Measurements from ENCODE around the gene PLEKHA1. TPM values are rescaled to one million over a fixed set of nuclear protein-coding genes. Genes with fewer than 3 reads are reported as not detected.

PLEKHA1 gene
- total RNA-seq, 3 donors from 2014 or later = 24.2 to 38.9 (median 26.2) TPM

GRCh38 chr10:122333037-122333436 lies 41.5 kb upstream of the PLEKHA1 start:
- Histone ChIP-seq H3K4me1 (no peaks in the 10 kb centered on the region), H3K27me3 (no peaks in the 10 kb centered on the region), H3K9me3 (no peaks in the 10 kb centered on the region), H3K4me3 (no peak overlapping the region), H3K27ac (no peak overlapping the region), H3K36me3 (no peaks in the 10 kb centered on the region)
- no peak for TF ChIP-seq POLR2AphosphoS5 (IDR thresholded peaks at IDR 0.05)
- TF ChIP-seq POLR2A (IDR thresholded peaks at IDR 0.05) = no peak
- TF ChIP-seq CTCF (IDR thresholded peaks at IDR 0.05) = no peak
- intact Hi-C loops (cut with DNase I; ENCODE audit: low total_unique reads) = no loop called here
- no peak for DNase-seq (ENCODE audit: low spot score in 2 of 2)

GRCh38 chr10:122336332-122336731 lies 38.2 kb upstream of the PLEKHA1 start:
- Histone ChIP-seq H3K27me3 (no peaks in the 10 kb centered on the region), H3K4me3 (no peak overlapping the region), H3K9me3 (no peaks in the 10 kb centered on the region), H3K4me1 (no peaks in the 10 kb centered on the region), H3K27ac (no peak overlapping the region), H3K36me3 (no peaks in the 10 kb centered on the region)
- no peak for DNase-seq (ENCODE audit: low spot score in 2 of 2)
- TF ChIP-seq POLR2A (IDR thresholded peaks at IDR 0.05) (no peak), POLR2AphosphoS5 (IDR thresholded peaks at IDR 0.05) (no peak)
- intact Hi-C loops (cut with DNase I; ENCODE audit: low total_unique reads) = no loop called here

GRCh38 chr10:122336961-122337360 lies 37.5 kb upstream of the PLEKHA1 start:
- no peak for DNase-seq (ENCODE audit: low spot score in 2 of 2)
- TF ChIP-seq POLR2AphosphoS5 (IDR thresholded peaks at IDR 0.05) (no peak), POLR2A (IDR thresholded peaks at IDR 0.05) (no peak), CTCF (IDR thresholded peaks at IDR 0.05) (no peak)

GRCh38 chr10:122338609-122339441 lies 35.7 kb upstream of the PLEKHA1 start:
- no peaks in the 10 kb centered on the region for H3K36me3 ChIP-seq
- intact Hi-C loops (cut with DNase I; ENCODE audit: low total_unique reads) = no loop called here

More at GRCh38 chr10:122336961-122337360, 37.5 kb upstream of the PLEKHA1 start:
- Histone ChIP-seq H3K27me3 (no peaks in the 10 kb centered on the region), H3K27ac (no peak overlapping the region), H3K4me3 (no peak overlapping the region), H3K36me3 (no peaks in the 10 kb centered on the region), H3K4me1 (no peaks in the 10 kb centered on the region), H3K9me3 (no peaks in the 10 kb centered on the region)
- intact Hi-C loops (cut with DNase I; ENCODE audit: low total_unique reads) = no loop called here

GRCh38 chr10:122341141-122341810 lies 33.2 kb upstream of the PLEKHA1 start:
- peak in 1 of 2 donors; percentile 51 for DNase-seq (ENCODE audit: low spot score in 2 of 2)
- H3K27ac ChIP-seq = peak overlapping the region in 1 of 2 donors; percentile 61
- no peaks in the 10 kb centered on the region for H3K36me3 ChIP-seq
- H3K4me1 ChIP-seq = no peaks in the 10 kb centered on the region
- H3K27me3 ChIP-seq = no peaks in the 10 kb centered on the region
- intact Hi-C loops (cut with DNase I; ENCODE audit: low total_unique reads) = no loop called here
- TF ChIP-seq POLR2A (IDR thresholded peaks at IDR 0.05) = no peak
- H3K9me3 ChIP-seq = no peaks in the 10 kb centered on the region
- H3K4me3 ChIP-seq = no peak overlapping the region

More at GRCh38 chr10:122338609-122339441, 35.7 kb upstream of the PLEKHA1 start:
- Histone ChIP-seq H3K9me3 (no peaks in the 10 kb centered on the region), H3K27ac (no peak overlapping the region), H3K4me1 (no peaks in the 10 kb centered on the region), H3K27me3 (no peaks in the 10 kb centered on the region), H3K4me3 (no peak overlapping the region)
- no peak for TF ChIP-seq POLR2AphosphoS5 (IDR thresholded peaks at IDR 0.05)
- TF ChIP-seq POLR2A (IDR thresholded peaks at IDR 0.05) = no peak
- TF ChIP-seq CTCF (IDR thresholded peaks at IDR 0.05) = no peak
- no peak for DNase-seq (ENCODE audit: low spot score in 2 of 2)
